ENCODE data around the gene FRMD6. TPM values are rescaled to one million over a fixed set of nuclear protein-coding genes. Genes with fewer than 3 reads are reported as not detected.
A peak's percentile ranks its signal among the peaks of the same experiment; 100 is the strongest.

Gene FRMD6
- total RNA-seq, 2 experiments from 2014 or later, result 2.1 to 2.5 TPM

- ATAC-seq (no peak), DNase-seq (no peak)
- CTCF ChIA-PET, result interaction anchor here (3.2 kb wide), 1 partner anchor 9 kb away, joined by 19 read pairs; the partner anchor contains the start of gene FRMD6
- H3K4me1 Mint-ChIP-seq, result no peaks in the 10 kb centered on the region
- H3K4me3 Mint-ChIP-seq, result no peak overlapping the region
- H3K27ac Mint-ChIP-seq, result no peak overlapping the region
- peaks cover 7% of the 10 kb centered on the region for H3K27me3 Mint-ChIP-seq
- H3K9me3 Mint-ChIP-seq (ENCODE audit: low read depth), result no peaks in the 10 kb centered on the region
- H3K36me3 Mint-ChIP-seq, result no peaks in the 10 kb centered on the region
These were observed 8.6 kb upstream of the FRMD6 start for GRCh38 chr14:51643140-51643539.

- H3K27ac Mint-ChIP-seq, result no peak overlapping the region
- H3K4me3 Mint-ChIP-seq, result no peak overlapping the region
- H3K36me3 Mint-ChIP-seq, result no peaks in the 10 kb centered on the region
- CTCF ChIA-PET, result interaction anchor here (3.2 kb wide), 1 partner anchor 8 kb away, joined by 19 read pairs; the partner anchor contains the start of gene FRMD6
- H3K9me3 Mint-ChIP-seq (ENCODE audit: low read depth), result no peaks in the 10 kb centered on the region
- peaks cover 10% of the 10 kb centered on the region for H3K27me3 Mint-ChIP-seq
- H3K4me1 Mint-ChIP-seq, result no peaks in the 10 kb centered on the region
- DNase-seq, result no peak
- no peak for ATAC-seq
These were observed 7.3 kb upstream of the FRMD6 start for GRCh38 chr14:51644217-51644933.

GRCh38 chr14:51648296-51648695 lies 3.4 kb upstream of the FRMD6 start:
- CTCF ChIA-PET, result no interaction called here
- ATAC-seq, result no peak

GRCh38 chr14:51650716-51651387 lies 858 bp upstream of the FRMD6 start:
- Mint-ChIP-seq H3K36me3 (no peaks in the 10 kb centered on the region), H3K4me3 (peak overlapping the region; percentile 79), H3K27me3 (peaks cover 32% of the 10 kb centered on the region), H3K4me1 (peaks cover 22% of the 10 kb centered on the region), H3K27ac (peak overlapping the region; percentile 46), H3K9me3 (ENCODE audit: low read depth) (no peaks in the 10 kb centered on the region)
- ATAC-seq (no peak), DNase-seq (no peak)
- CTCF ChIA-PET, result interaction anchor here (1.4 to 3.0 kb wide), 2 partner anchors 8 to 13 kb away, joined by 5 to 19 read pairs; no protein-coding TSS in a partner anchor

More at GRCh38 chr14:51648296-51648695, 3.4 kb upstream of the FRMD6 start:
- H3K9me3 Mint-ChIP-seq (ENCODE audit: low read depth), result no peaks in the 10 kb centered on the region
- H3K27ac Mint-ChIP-seq, result no peak overlapping the region
- no peak overlapping the region for H3K4me3 Mint-ChIP-seq
- H3K36me3 Mint-ChIP-seq, result no peaks in the 10 kb centered on the region
- peaks cover 14% of the 10 kb centered on the region for H3K4me1 Mint-ChIP-seq
- no peak for DNase-seq
- peaks cover 18% of the 10 kb centered on the region for H3K27me3 Mint-ChIP-seq

- Mint-ChIP-seq H3K36me3 (no peaks in the 10 kb centered on the region), H3K4me3 (peak overlapping the region; percentile 79), H3K9me3 (ENCODE audit: low read depth) (no peaks in the 10 kb centered on the region), H3K27me3 (peaks cover 42% of the 10 kb centered on the region), H3K4me1 (peaks cover 22% of the 10 kb centered on the region), H3K27ac (peak overlapping the region; percentile 28)
- DNase-seq (peak; percentile 53), ATAC-seq (peak; percentile 56)
- CTCF ChIA-PET, result interaction anchor here (0.9 to 3.0 kb wide), 17 partner anchors 9 to 662 kb away, joined by 3 to 19 read pairs (median 5); partner anchors contain the start of genes GNG2 and PTGER2
These were observed 713 bp downstream of the FRMD6 start for GRCh38 chr14:51652168-51653078.

GRCh38 chr14:51653079-51653774 lies 1.5 kb downstream of the FRMD6 start:
- CTCF ChIA-PET, result interaction anchor here (1.0 to 3.0 kb wide), 14 partner anchors 9 to 390 kb away, joined by 3 to 19 read pairs (median 4); partner anchors contain the start of gene GNG2
- Mint-ChIP-seq H3K9me3 (ENCODE audit: low read depth) (no peaks in the 10 kb centered on the region), H3K4me1 (peaks cover 22% of the 10 kb centered on the region), H3K27me3 (peaks cover 44% of the 10 kb centered on the region), H3K36me3 (no peaks in the 10 kb centered on the region), H3K4me3 (peak overlapping the region; percentile 79), H3K27ac (no peak overlapping the region)
- no peak for DNase-seq
- ATAC-seq, result no peak

- ATAC-seq, result no peak
- Mint-ChIP-seq H3K4me1 (peaks cover 22% of the 10 kb centered on the region), H3K9me3 (ENCODE audit: low read depth) (no peaks in the 10 kb centered on the region), H3K36me3 (no peaks in the 10 kb centered on the region), H3K4me3 (no peak overlapping the region), H3K27me3 (peaks cover 41% of the 10 kb centered on the region), H3K27ac (no peak overlapping the region)
- CTCF ChIA-PET, result interaction anchor here (0.5 to 3.0 kb wide), 6 partner anchors 11 to 1652 kb away, joined by 3 to 19 read pairs (median 6); no protein-coding TSS in a partner anchor
- DNase-seq, result no peak
These were observed 2.2 kb downstream of the FRMD6 start for GRCh38 chr14:51653775-51654532.

- Mint-ChIP-seq H3K9me3 (ENCODE audit: low read depth) (no peaks in the 10 kb centered on the region), H3K4me3 (no peak overlapping the region), H3K27me3 (peaks cover 42% of the 10 kb centered on the region), H3K27ac (no peak overlapping the region), H3K4me1 (peaks cover 22% of the 10 kb centered on the region), H3K36me3 (no peaks in the 10 kb centered on the region)
- DNase-seq (no peak), ATAC-seq (no peak)
- CTCF ChIA-PET, result interaction anchor here (2.0 kb wide), 1 partner anchor 372 kb away, joined by 6 read pairs; no protein-coding TSS in a partner anchor
These were observed 2.8 kb downstream of the FRMD6 start for GRCh38 chr14:51654533-51654845.

GRCh38 chr14:51657762-51658161 lies 6.1 kb downstream of the FRMD6 start:
- Mint-ChIP-seq H3K4me1 (peaks cover 13% of the 10 kb centered on the region), H3K27me3 (peaks cover 44% of the 10 kb centered on the region), H3K9me3 (ENCODE audit: low read depth) (no peaks in the 10 kb centered on the region), H3K4me3 (no peak overlapping the region), H3K27ac (no peak overlapping the region), H3K36me3 (no peaks in the 10 kb centered on the region)
- ATAC-seq (no peak), DNase-seq (no peak)
- CTCF ChIA-PET, result no interaction called here

- no peak overlapping the region for H3K27ac Mint-ChIP-seq
- no peaks in the 10 kb centered on the region for H3K9me3 Mint-ChIP-seq (ENCODE audit: low read depth)
- peaks cover 1% of the 10 kb centered on the region for H3K36me3 Mint-ChIP-seq
- ATAC-seq (no peak), DNase-seq (no peak)
- peaks cover 36% of the 10 kb centered on the region for H3K27me3 Mint-ChIP-seq
- H3K4me3 Mint-ChIP-seq, result no peak overlapping the region
- CTCF ChIA-PET, result no interaction called here
- peaks cover 6% of the 10 kb centered on the region for H3K4me1 Mint-ChIP-seq
These were observed 6.9 kb downstream of the FRMD6 start for GRCh38 chr14:51658441-51659173.

GRCh38 chr14:51660741-51661140 lies 9.0 kb downstream of the FRMD6 start:
- CTCF ChIA-PET, result no interaction called here
- no peak for ATAC-seq
- Mint-ChIP-seq H3K27me3 (peaks cover 23% of the 10 kb centered on the region), H3K36me3 (peaks cover 2% of the 10 kb centered on the region), H3K27ac (no peak overlapping the region), H3K4me1 (no peaks in the 10 kb centered on the region), H3K9me3 (ENCODE audit: low read depth) (no peaks in the 10 kb centered on the region), H3K4me3 (no peak overlapping the region)
- no peak for DNase-seq

Measured in activated CD8-positive, alpha-beta memory T cell treated with anti-CD3 and anti-CD28 coated beads, Interleukin-2, amount 10 ng/mL, durations not matched to agents 7 days and 5 days (primary cell).